Neural progenitor cell (in vitro differentiated cells): ENCODE results near the gene CLDN20.

Experiments used
- EZH2 ChIP-seq: fragments of 200-600 bp; sonication (generic); IDR thresholded peaks from 2 replicates; pipeline ENCODE4 v1.6.1; 2017; ENCODE audit warnings: antibody characterized with exemption, mild to moderate bottlenecking, moderate library complexity
- EZH2phosphoT487 ChIP-seq: fragments of 200-600 bp; sonication (generic); IDR thresholded peaks from 2 replicates; pipeline ENCODE4 v1.6.1; 2017; ENCODE audit warnings: antibody characterized with exemption
- TF ChIP-seq, protein P1 (sequence below): fragments of 200-600 bp; sonication (generic); IDR thresholded peaks from 2 replicates; pipeline ENCODE4 v1.5.1; 2017; ENCODE audit warnings: antibody characterized with exemption, mild to moderate bottlenecking

DNA sequence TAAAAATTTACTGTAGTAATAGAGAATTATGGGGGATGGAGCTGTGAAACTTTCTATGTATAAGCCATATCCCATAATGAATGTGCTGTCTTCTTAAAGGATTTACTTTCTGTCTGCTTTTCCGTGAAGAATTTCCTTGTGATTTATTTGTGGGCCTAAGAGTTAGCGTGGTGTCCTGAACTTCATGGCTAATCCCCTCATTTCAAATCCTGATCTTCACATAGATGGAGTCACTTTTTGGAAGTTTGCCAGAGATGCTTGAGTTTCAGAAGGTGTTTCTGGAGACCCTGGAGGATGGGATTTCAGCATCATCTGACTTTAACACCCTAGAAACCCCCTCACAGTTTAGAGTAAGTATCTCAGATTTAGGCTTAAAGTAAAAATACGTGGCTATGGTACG, 19.4 kb upstream of the CLDN20 start:
- TF ChIP-seq, protein P1, sequence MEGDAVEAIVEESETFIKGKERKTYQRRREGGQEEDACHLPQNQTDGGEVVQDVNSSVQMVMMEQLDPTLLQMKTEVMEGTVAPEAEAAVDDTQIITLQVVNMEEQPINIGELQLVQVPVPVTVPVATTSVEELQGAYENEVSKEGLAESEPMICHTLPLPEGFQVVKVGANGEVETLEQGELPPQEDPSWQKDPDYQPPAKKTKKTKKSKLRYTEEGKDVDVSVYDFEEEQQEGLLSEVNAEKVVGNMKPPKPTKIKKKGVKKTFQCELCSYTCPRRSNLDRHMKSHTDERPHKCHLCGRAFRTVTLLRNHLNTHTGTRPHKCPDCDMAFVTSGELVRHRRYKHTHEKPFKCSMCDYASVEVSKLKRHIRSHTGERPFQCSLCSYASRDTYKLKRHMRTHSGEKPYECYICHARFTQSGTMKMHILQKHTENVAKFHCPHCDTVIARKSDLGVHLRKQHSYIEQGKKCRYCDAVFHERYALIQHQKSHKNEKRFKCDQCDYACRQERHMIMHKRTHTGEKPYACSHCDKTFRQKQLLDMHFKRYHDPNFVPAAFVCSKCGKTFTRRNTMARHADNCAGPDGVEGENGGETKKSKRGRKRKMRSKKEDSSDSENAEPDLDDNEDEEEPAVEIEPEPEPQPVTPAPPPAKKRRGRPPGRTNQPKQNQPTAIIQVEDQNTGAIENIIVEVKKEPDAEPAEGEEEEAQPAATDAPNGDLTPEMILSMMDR: no peak
- no peak for TF ChIP-seq EZH2
- TF ChIP-seq EZH2phosphoT487: no peak
